WTC11 (cell line): ENCODE data around the gene PITHD1. TPM values are rescaled to one million over a fixed set of nuclear protein-coding genes. Genes with fewer than 3 reads are reported as not detected.
A peak's percentile ranks its signal among the peaks of the same experiment; 100 is the strongest.

ENCODE experiments used
- ATAC-seq: fragments of 200-7000 bp; cut with Tn5 transposase; 2 replicates; pipeline ENCODE4 v1.10.0; 2021; ENCODE audit warnings: mild to moderate bottlenecking, moderate library complexity
- CTCF ChIA-PET: fragments of 300-600 bp; sonication (Branson Sonifier 250); formaldehyde crosslinking; loops from one replicate; lab custom pipeline; 2021; ENCODE audit warnings: antibody characterized with exemption; lab: Charles Lee
- POLR2A ChIA-PET: fragments of 350-600 bp; sonication (Branson Sonifier 250); formaldehyde crosslinking; loops from one replicate; lab custom pipeline; 2021; ENCODE audit warnings: antibody characterized with exemption; lab: Charles Lee
- DNase-seq: peaks from one replicate; pipeline ENCODE4 v3.0.0; 2021; ENCODE audit warnings: low spot score
- H3K27ac Mint-ChIP-seq: 2 replicates; pipeline ENCODE4 v1.8.0; 2021; ENCODE audit warnings: mixed read lengths
- H3K27me3 Mint-ChIP-seq: 2 replicates; pipeline ENCODE4 v1.8.0; 2021; ENCODE audit warnings: low read depth, mild to moderate bottlenecking, moderate library complexity, mixed read lengths
- H3K36me3 Mint-ChIP-seq: 2 replicates; pipeline ENCODE4 v1.8.0; 2021; ENCODE audit warnings: mixed read lengths
- H3K4me1 Mint-ChIP-seq: 2 replicates; pipeline ENCODE4 v1.8.0; 2022; ENCODE audit warnings: mixed read lengths
- H3K4me3 Mint-ChIP-seq: 2 replicates; pipeline ENCODE4 v1.8.0; 2021; ENCODE audit warnings: mild to moderate bottlenecking, moderate library complexity, mixed read lengths
- H3K9me3 Mint-ChIP-seq: 2 replicates; pipeline ENCODE4 v1.8.0; 2021; ENCODE audit warnings: mixed read lengths
- ARID4B ChIP-seq: sonication (generic); formaldehyde crosslinking; IDR thresholded peaks from 2 replicates; pipeline ENCODE4 v1.8.0; 2023; ENCODE audit warnings: missing genetic modification reagents, mild to moderate bottlenecking, borderline replicate concordance
- ATF3 ChIP-seq: sonication (generic); formaldehyde crosslinking; conservative IDR thresholded peaks from 2 replicates; pipeline ENCODE4 v1.8.1; 2022; ENCODE audit warnings: mild to moderate bottlenecking, missing genetic modification reagents
- ERG ChIP-seq: fragments of 250-450 bp; sonication (Bioruptor Pico); IDR thresholded peaks from 2 replicates; pipeline ENCODE4 v1.8.0; 2021; ENCODE audit warnings: mild to moderate bottlenecking
- FOXK1 ChIP-seq: sonication (generic); formaldehyde crosslinking; IDR thresholded peaks from 2 replicates; pipeline ENCODE4 v1.8.0; 2022; ENCODE audit warnings: mild to moderate bottlenecking, moderate library complexity, missing genetic modification reagents
- MLX ChIP-seq: sonication (generic); formaldehyde crosslinking; IDR thresholded peaks from 2 replicates; pipeline ENCODE4 v1.8.1; 2023; ENCODE audit warnings: mild to moderate bottlenecking, missing genetic modification reagents, moderate library complexity
- NFYB ChIP-seq: sonication (generic); formaldehyde crosslinking; conservative IDR thresholded peaks from 2 replicates; pipeline ENCODE4 v1.8.0; 2022; ENCODE audit warnings: low read depth, missing genetic modification reagents
- SMAD3 ChIP-seq: sonication (generic); formaldehyde crosslinking; IDR thresholded peaks from 2 replicates; pipeline ENCODE4 v1.8.0; 2022; ENCODE audit warnings: missing genetic modification reagents, mild to moderate bottlenecking, borderline replicate concordance
- STAT6 ChIP-seq: sonication (generic); formaldehyde crosslinking; conservative IDR thresholded peaks from 2 replicates; pipeline ENCODE4 v1.8.1; 2023; ENCODE audit warnings: mild to moderate bottlenecking, low read depth, missing genetic modification reagents, moderate library complexity
- ZBTB43 ChIP-seq: sonication (generic); formaldehyde crosslinking; IDR thresholded peaks from 2 replicates; pipeline ENCODE4 v1.8.1; 2023; ENCODE audit warnings: mild to moderate bottlenecking, missing genetic modification reagents
- ZNF121 ChIP-seq: sonication (generic); formaldehyde crosslinking; IDR thresholded peaks from 2 replicates; pipeline ENCODE4 v1.8.0; 2023; ENCODE audit warnings: missing genetic modification reagents
- ZNF232 ChIP-seq: sonication (generic); formaldehyde crosslinking; IDR thresholded peaks from 2 replicates; pipeline ENCODE4 v1.8.0; 2022; ENCODE audit warnings: mild to moderate bottlenecking, missing genetic modification reagents
- ZNF281 ChIP-seq: sonication (generic); formaldehyde crosslinking; IDR thresholded peaks from 2 replicates; pipeline ENCODE4 v1.8.0; 2023; ENCODE audit warnings: mild to moderate bottlenecking, missing genetic modification reagents
- total RNA-seq: library from RNA; stranded (reverse); gene quantifications from 3 replicates; pipeline ENCODE4 v1.2.3, GENCODE V29; 2021

PITHD1 gene
- total RNA-seq, 1 experiment from 2014 or later = 66.2 TPM

- CTCF ChIA-PET = interaction anchor here (1.6 kb wide), 1 partner anchor 100 kb away, joined by 3 read pairs; no protein-coding TSS in a partner anchor
- H3K4me3 Mint-ChIP-seq = no peak overlapping the region
- POLR2A ChIA-PET = no interaction called here
Observed at GRCh38 chr1:23816906-23817305, 38.7 kb downstream of the PITHD1 start.

GRCh38 chr1:23817633-23818032, 39.4 kb downstream of the PITHD1 start:
- Mint-ChIP-seq H3K27ac (no peak overlapping the region), H3K4me1 (no peaks in the 10 kb centered on the region), H3K9me3 (no peaks in the 10 kb centered on the region), H3K27me3 (no peaks in the 10 kb centered on the region), H3K36me3 (peaks cover 20% of the 10 kb centered on the region; the same call in 1 of the 2 replicates), H3K4me3 (no peak overlapping the region)
- ChIA-PET POLR2A (interaction anchor here (0.6 kb wide), 1 partner anchor 85 kb away, joined by 3 read pairs; no protein-coding TSS in a partner anchor), CTCF (interaction anchor here (1.0 to 1.1 kb wide), 2 partner anchors 8 to 46 kb away, joined by 3 to 4 read pairs; no protein-coding TSS in a partner anchor)
- ATAC-seq (no peak), DNase-seq (no peak)
- TF ChIP-seq ZNF121 (CRISPR knock-in tag) (no peak), STAT6 (no peak), FOXK1 (CRISPR knock-in tag) (no peak), SMAD3 (CRISPR knock-in tag) (no peak), ZNF281 (CRISPR knock-in tag) (no peak), ZNF232 (CRISPR knock-in tag) (no peak)

More at GRCh38 chr1:23816906-23817305, 38.7 kb downstream of the PITHD1 start:
- peak; percentile 57; the same call in 1 of the 2 replicates for ATAC-seq
- DNase-seq = no peak
- Mint-ChIP-seq H3K27ac (no peak overlapping the region), H3K9me3 (no peaks in the 10 kb centered on the region), H3K4me1 (no peaks in the 10 kb centered on the region), H3K36me3 (peaks cover 20% of the 10 kb centered on the region; the same call in 1 of the 2 replicates), H3K27me3 (no peaks in the 10 kb centered on the region)
- no peak for TF ChIP-seq ARID4B (CRISPR knock-in tag)
- TF ChIP-seq MLX (CRISPR knock-in tag) = no peak
- TF ChIP-seq ZBTB43 (CRISPR knock-in tag) = no peak
- no peak for TF ChIP-seq NFYB (CRISPR knock-in tag)
- TF ChIP-seq ERG = no peak
- TF ChIP-seq ATF3 = no peak
